Measurements from ENCODE around the gene CYP2W1.
A peak's percentile ranks its signal among the peaks of the same experiment; 100 is the strongest.

CYP2W1 gene

DNA sequence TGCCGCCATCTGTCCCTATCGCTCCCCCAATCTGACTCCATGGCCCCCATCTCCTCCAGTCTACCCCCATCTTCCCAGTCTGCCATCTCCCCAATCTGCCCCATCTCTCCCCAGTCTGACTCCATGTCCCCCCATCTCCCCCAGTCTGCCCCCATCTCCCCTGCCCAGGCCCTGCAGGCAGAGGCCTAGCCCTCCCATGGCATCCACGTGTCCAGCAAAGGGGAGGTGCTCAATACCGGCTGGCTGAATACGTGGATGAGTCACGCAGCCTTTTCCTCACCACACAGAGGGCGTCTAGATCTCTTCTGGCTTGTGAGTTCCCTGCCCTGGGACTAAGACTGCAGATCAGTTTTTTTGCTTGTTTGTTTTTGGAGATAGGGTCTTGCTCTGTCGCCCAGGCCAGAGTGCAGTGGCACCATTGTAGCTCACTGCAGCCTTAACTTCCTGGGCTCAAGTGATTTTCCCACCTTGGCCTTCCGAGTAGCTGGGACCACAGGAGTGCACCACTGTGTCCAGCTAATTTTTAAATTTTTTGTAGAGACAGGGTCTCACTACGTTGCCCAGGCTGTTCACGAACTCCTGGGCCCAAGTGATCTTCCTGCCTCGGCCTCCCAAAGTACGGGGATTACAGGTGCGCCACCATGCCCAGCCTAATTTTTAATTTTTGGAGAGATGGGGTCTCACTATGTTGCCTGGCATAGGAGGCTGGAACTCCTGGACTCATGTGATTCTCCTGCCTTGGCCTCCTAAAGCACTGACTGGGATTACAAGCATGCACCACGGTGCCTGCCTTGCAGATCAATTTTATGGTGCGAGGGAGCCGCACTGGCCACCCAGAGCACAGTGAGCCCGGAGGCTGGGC lies 46.0 kb downstream of the CYP2W1 start:
- H3K4me3 Mint-ChIP-seq: peak overlapping the region; percentile 72 to 81 (median 79)
- H3K36me3 Mint-ChIP-seq (ENCODE audit: low read depth): peaks cover 8% of the 10 kb centered on the region
- peaks cover 5% of the 10 kb centered on the region for H3K27me3 Mint-ChIP-seq (ENCODE audit: low read depth)
- peak overlapping the region; percentile 84 to 94 (median 94) for H3K27ac Mint-ChIP-seq
- H3K4me1 Mint-ChIP-seq: peaks cover 44% of the 10 kb centered on the region
- TF ChIP-seq, protein P1, sequence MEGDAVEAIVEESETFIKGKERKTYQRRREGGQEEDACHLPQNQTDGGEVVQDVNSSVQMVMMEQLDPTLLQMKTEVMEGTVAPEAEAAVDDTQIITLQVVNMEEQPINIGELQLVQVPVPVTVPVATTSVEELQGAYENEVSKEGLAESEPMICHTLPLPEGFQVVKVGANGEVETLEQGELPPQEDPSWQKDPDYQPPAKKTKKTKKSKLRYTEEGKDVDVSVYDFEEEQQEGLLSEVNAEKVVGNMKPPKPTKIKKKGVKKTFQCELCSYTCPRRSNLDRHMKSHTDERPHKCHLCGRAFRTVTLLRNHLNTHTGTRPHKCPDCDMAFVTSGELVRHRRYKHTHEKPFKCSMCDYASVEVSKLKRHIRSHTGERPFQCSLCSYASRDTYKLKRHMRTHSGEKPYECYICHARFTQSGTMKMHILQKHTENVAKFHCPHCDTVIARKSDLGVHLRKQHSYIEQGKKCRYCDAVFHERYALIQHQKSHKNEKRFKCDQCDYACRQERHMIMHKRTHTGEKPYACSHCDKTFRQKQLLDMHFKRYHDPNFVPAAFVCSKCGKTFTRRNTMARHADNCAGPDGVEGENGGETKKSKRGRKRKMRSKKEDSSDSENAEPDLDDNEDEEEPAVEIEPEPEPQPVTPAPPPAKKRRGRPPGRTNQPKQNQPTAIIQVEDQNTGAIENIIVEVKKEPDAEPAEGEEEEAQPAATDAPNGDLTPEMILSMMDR (IDR thresholded peaks at IDR 0.05; ENCODE audit: unreplicated experiment in 3 of 3): no peak
- H3K9me3 Mint-ChIP-seq: peaks cover under 1% of the 10 kb centered on the region

DNA sequence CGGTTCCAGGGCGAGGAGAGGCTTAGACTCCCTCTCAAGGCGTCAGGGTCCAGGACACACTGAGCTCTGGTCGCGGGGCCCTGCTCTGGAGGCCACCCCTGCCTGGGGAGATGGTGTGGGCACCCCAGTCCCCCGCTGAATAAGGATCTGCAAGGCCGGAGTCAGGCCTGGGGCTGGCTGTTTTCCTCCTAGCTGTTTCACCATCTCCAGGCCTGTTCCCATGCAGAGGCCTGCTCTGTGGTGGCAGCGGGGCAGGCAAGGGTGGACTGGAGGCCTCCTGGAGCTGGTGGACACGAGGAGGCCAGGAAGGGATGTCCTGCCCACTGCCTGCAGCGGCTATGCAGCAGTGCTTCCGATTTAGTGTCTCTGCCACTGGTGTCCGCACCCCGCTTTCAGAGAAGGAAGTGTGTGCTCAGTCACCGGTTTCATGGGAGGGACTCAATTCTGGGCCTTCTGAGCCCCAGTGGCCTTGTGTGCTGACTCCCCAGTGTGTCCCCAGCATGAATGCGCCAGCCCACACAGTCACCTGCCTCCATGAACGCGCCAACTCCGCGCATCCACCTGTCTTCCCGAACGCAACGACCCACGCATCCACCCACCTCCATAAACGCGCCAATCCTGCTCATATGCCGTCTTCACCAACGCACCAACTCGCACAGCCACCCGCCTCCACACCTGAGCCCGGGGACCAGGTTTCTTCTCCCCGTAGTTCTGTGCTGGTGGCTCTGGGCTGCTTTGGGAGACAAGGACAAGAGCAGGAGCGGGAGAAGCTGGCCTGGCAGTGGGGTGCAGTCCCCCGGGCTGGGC lies 46.9 kb downstream of the CYP2W1 start:
- Mint-ChIP-seq H3K9me3 (peaks cover 4% of the 10 kb centered on the region), H3K27ac (peak overlapping the region; percentile 66 to 94 (median 84)), H3K27me3 (ENCODE audit: low read depth) (peaks cover 8% of the 10 kb centered on the region), H3K36me3 (ENCODE audit: low read depth) (peaks cover 12% of the 10 kb centered on the region), H3K4me1 (peaks cover 40% of the 10 kb centered on the region), H3K4me3 (peak overlapping the region; percentile 51 to 74 (median 58))
- TF ChIP-seq, protein P1 (IDR thresholded peaks at IDR 0.05; ENCODE audit: unreplicated experiment in 3 of 3): no peak

- H3K36me3 Mint-ChIP-seq (ENCODE audit: low read depth): peaks cover 19% of the 10 kb centered on the region
- peaks cover 8% of the 10 kb centered on the region for H3K9me3 Mint-ChIP-seq
- peaks cover 8% of the 10 kb centered on the region for H3K27me3 Mint-ChIP-seq (ENCODE audit: low read depth)
- peak overlapping the region in 2 of 3 experiments; percentile 66 to 69 for H3K27ac Mint-ChIP-seq
- H3K4me1 Mint-ChIP-seq: peaks cover 39% of the 10 kb centered on the region
- H3K4me3 Mint-ChIP-seq: peak overlapping the region in 2 of 3 experiments; percentile 44 to 58
- TF ChIP-seq, protein P1 (IDR thresholded peaks at IDR 0.05; ENCODE audit: unreplicated experiment in 3 of 3): no peak
Observed at GRCh38 chr7:1030444-1031070, 47.6 kb downstream of the CYP2W1 start.

- H3K27ac Mint-ChIP-seq: no peak overlapping the region
- peaks cover 29% of the 10 kb centered on the region for H3K4me1 Mint-ChIP-seq
- TF ChIP-seq, protein P1 (IDR thresholded peaks at IDR 0.05; ENCODE audit: unreplicated experiment in 3 of 3): no peak
- H3K4me3 Mint-ChIP-seq: no peak overlapping the region
- H3K9me3 Mint-ChIP-seq: peaks cover 8% of the 10 kb centered on the region
- peaks cover 23% of the 10 kb centered on the region for H3K36me3 Mint-ChIP-seq (ENCODE audit: low read depth)
- H3K27me3 Mint-ChIP-seq (ENCODE audit: low read depth): peaks cover 8% of the 10 kb centered on the region
Observed at GRCh38 chr7:1031716-1032455, 48.9 kb downstream of the CYP2W1 start.

GRCh38 chr7:1032536-1033181 lies 49.7 kb downstream of the CYP2W1 start:
- TF ChIP-seq, protein P1 (IDR thresholded peaks at IDR 0.05; ENCODE audit: unreplicated experiment in 3 of 3): no peak

More at GRCh38 chr7:1032536-1033181, 49.7 kb downstream of the CYP2W1 start:
- H3K27me3 Mint-ChIP-seq (ENCODE audit: low read depth): peaks cover 8% of the 10 kb centered on the region
- H3K9me3 Mint-ChIP-seq: peaks cover 8% of the 10 kb centered on the region
- H3K36me3 Mint-ChIP-seq (ENCODE audit: low read depth): peaks cover 19% of the 10 kb centered on the region
- H3K4me1 Mint-ChIP-seq: peaks cover 21% of the 10 kb centered on the region
- H3K27ac Mint-ChIP-seq: peak overlapping the region in 1 of 3 experiments; percentile 37
- peak overlapping the region in 1 of 3 experiments; percentile 3 for H3K4me3 Mint-ChIP-seq

All from nephron (organoid).